NCI-H1092 treated with DMSO at 0.1 percent for 48 hours (cell line): ENCODE data around the gene TRMT61A.
"Not testable (repeated sequence)": the region's sequence is repeated elsewhere in the genome, so short reads cannot be mapped to it uniquely, and the experiment has no call there.

Experiments
- DNase-seq: peaks from one replicate; lab custom pipeline; 2025; lab: John Stamatoyannopoulos, UW

The TRMT61A gene

GRCh38 chr14:103508521-103509329 lies 20.3 kb upstream of the TRMT61A start:
- DNase-seq: no peak

GRCh38 chr14:103509864-103510723 lies 18.9 kb upstream of the TRMT61A start:
- no peak for DNase-seq

GRCh38 chr14:103510724-103511693 lies 18.0 kb upstream of the TRMT61A start:
- DNase-seq: no peak

GRCh38 chr14:103512180-103512579 lies 16.8 kb upstream of the TRMT61A start:
- not testable (repeated sequence) for DNase-seq

GRCh38 chr14:103512701-103513611 lies 16.0 kb upstream of the TRMT61A start:
- DNase-seq: peak; percentile 60

GRCh38 chr14:103514596-103515421 lies 14.2 kb upstream of the TRMT61A start:
- DNase-seq: no peak

GRCh38 chr14:103516426-103517173 lies 12.4 kb upstream of the TRMT61A start:
- DNase-seq: no peak

- no peak for DNase-seq
Measured at GRCh38 chr14:103517174-103517566, 11.8 kb upstream of the TRMT61A start.

- no peak for DNase-seq
Measured at GRCh38 chr14:103517721-103518421, 11.1 kb upstream of the TRMT61A start.

GRCh38 chr14:103518422-103519042 lies 10.5 kb upstream of the TRMT61A start:
- DNase-seq: peak; percentile 16

GRCh38 chr14:103519043-103519836 lies 9.8 kb upstream of the TRMT61A start:
- DNase-seq: no peak

GRCh38 chr14:103519837-103520212 lies 9.2 kb upstream of the TRMT61A start:
- DNase-seq: no peak

GRCh38 chr14:103520269-103520656 lies 8.7 kb upstream of the TRMT61A start:
- DNase-seq: no peak

- DNase-seq: peak; percentile 74
Measured at GRCh38 chr14:103520657-103521437, 8.1 kb upstream of the TRMT61A start.

- DNase-seq: no peak
Measured at GRCh38 chr14:103521438-103521950, 7.5 kb upstream of the TRMT61A start.

- peak; percentile 46 for DNase-seq
Measured at GRCh38 chr14:103521951-103522563, 6.9 kb upstream of the TRMT61A start.
